Measurements from ENCODE around the gene ROBO4.

DNA sequence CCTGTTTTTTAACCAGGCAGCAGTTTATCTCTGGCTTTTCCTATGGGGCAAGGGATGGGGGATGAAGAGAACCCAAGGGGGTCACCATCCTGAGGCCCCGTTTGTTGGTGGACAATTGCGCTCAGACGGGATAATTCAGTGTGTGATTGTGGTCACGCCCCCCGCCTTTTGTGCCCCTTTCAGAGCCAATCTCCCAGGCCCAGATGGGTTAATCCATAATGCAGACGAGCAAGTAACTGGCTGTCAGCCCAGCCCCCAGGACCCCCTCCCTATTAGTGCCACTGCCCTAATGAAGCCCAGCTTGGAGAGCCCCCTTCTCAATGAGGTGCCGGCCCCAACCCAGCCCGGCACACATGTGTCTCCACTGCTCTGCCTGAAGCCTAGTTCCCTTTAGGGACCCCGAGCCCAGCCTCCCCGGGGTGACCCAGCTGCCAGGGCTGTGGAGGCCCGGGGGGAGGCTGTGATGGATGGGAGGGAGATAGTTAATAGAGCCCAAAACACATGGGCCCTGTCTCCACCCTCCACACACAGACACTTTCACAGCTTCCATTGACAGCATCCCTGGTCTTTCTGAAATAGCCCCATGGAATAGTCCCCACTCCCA, 51.5 kb downstream of the ROBO4 start:
- TF ChIP-seq, protein P1, sequence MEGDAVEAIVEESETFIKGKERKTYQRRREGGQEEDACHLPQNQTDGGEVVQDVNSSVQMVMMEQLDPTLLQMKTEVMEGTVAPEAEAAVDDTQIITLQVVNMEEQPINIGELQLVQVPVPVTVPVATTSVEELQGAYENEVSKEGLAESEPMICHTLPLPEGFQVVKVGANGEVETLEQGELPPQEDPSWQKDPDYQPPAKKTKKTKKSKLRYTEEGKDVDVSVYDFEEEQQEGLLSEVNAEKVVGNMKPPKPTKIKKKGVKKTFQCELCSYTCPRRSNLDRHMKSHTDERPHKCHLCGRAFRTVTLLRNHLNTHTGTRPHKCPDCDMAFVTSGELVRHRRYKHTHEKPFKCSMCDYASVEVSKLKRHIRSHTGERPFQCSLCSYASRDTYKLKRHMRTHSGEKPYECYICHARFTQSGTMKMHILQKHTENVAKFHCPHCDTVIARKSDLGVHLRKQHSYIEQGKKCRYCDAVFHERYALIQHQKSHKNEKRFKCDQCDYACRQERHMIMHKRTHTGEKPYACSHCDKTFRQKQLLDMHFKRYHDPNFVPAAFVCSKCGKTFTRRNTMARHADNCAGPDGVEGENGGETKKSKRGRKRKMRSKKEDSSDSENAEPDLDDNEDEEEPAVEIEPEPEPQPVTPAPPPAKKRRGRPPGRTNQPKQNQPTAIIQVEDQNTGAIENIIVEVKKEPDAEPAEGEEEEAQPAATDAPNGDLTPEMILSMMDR (IDR thresholded peaks at IDR 0.05; ENCODE audit: low read depth, low read length), result no peak
- TF ChIP-seq EZH2phosphoT487 (IDR thresholded peaks at IDR 0.05; ENCODE audit: low read depth), result no peak
